Left cardiac atrium (tissue), 4 donors: ENCODE data around the gene ZNF462. TPM values are rescaled to one million over a fixed set of nuclear protein-coding genes. Genes with fewer than 3 reads are reported as not detected.
A peak's percentile ranks its signal among the peaks of the same experiment; 100 is the strongest.

Experiments
- ATAC-seq, 2 donors: fragments of 200-7000 bp; cut with Tn5 transposase; one replicate each; pipeline ENCODE4 v1.9.1; 2020; ENCODE audit warnings: mild to moderate bottlenecking in 2 of 2, moderate library complexity in 2 of 2
- DNase-seq: peaks from one replicate; pipeline ENCODE4 v3.0.0-alpha.2; 2020
- intact Hi-C, 2 donors: fragments of 100-400 bp; cut with DNase I; formaldehyde crosslinking; loops; one replicate each; pipeline versions ENCODE4 v1.14.1 to v1.15.1; 2022 to 2023
- total RNA-seq, 2 donors: library from RNA; stranded (reverse); fragmentation: NEBNext Ultra II Directional; extraction: Animal tissue kit (Norgen Biotek cat#: 25700); gene quantifications; one replicate each; pipeline ENCODE4 v1.2.1, GENCODE V29; 2021
- donor health status: DM: no; HTN: yes; CAD: no.
- donor health status: DM: no; HTN: yes; CAD: no; lungs with severe emphysema.
- donor health status: DM: yes; HTN: yes; CAD: no.
- donor health status: Dilated cardiomyopathy.

ZNF462 gene
- total RNA-seq, 2 donors from 2014 or later: 18.6 to 29.3 TPM

DNA sequence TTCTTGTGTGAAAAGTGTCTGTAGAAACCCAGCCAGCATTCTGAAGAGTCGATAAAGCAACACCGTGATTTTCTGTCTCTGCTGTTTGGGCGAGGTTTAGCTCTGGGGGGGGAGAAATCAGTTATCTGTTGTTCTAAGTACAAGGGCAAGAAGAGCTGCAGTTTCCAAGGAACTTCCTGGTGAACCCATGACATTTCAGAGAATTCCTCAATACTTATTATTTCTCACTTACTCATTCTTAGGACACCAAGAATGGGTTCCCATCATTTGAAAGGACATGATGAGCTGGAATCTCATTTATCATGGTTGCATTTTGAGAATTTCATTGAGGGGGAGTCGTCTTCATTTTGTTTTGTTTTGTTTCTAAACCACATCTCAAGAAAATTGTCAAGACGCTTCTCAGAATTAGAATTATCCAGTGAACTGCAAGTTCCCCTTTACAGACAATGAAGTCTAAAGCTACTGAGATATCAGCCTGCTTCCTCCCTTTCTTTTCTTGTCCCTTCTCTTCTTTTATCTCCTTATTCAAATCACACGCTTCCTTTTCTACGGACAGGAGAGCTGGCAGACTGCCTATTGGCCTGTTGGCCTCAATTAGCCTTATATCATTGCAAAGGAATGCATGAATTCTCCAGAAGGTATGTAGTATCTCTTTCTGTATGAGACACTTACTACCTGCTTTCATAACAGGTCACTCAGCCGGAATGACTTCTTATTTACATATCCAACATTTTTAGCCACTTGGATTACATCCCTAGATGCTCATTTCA, 53.7 kb downstream of the ZNF462 start:
- DNase-seq: peak; percentile 71
- intact Hi-C loops: no loop called here
- ATAC-seq: peak in 1 of 2 donors; percentile 62

GRCh38 chr9:106918825-106919509, 56.0 kb downstream of the ZNF462 start:
- no peak for ATAC-seq
- intact Hi-C loops: no loop called here

GRCh38 chr9:106920091-106920490, 57.1 kb downstream of the ZNF462 start:
- no peak for DNase-seq
- intact Hi-C loops: loop anchor here (5.0 to 10.0 kb wide), 2 partner anchors 38 to 55 kb away; partner anchors contain the start of gene ZNF462 (in 1 of the 2)
- no peak for ATAC-seq

More at GRCh38 chr9:106918825-106919509, 56.0 kb downstream of the ZNF462 start:
- no peak for DNase-seq

DNA sequence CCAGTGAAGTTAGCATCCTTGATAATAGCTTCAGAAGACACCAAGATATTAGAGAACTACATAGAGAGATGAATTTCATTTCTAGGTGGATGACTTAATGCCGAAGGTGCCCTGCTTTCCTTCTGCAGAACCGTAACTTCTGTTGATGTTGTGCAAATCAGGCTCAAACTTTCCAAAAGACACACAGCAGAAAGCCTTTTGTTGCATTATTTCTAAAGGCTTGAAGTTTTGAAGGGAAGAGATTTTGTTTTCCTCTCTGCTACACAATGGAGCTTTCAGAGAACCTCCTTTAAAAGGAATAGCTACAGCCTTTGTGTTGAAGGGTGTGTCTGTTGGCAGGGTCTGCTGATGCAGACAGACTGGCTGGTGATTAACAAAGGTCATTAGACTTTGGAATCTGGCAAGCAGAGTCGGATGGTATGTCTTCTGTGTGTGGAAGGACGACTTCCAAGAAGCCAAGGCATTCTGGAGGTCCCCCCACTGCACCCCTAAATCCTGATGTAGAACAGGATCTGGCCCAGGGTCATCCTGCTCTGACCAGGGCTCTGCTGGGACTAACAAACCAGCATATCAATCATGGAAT, 57.8 kb downstream of the ZNF462 start:
- peak; percentile 34 to 78 for ATAC-seq

DNA sequence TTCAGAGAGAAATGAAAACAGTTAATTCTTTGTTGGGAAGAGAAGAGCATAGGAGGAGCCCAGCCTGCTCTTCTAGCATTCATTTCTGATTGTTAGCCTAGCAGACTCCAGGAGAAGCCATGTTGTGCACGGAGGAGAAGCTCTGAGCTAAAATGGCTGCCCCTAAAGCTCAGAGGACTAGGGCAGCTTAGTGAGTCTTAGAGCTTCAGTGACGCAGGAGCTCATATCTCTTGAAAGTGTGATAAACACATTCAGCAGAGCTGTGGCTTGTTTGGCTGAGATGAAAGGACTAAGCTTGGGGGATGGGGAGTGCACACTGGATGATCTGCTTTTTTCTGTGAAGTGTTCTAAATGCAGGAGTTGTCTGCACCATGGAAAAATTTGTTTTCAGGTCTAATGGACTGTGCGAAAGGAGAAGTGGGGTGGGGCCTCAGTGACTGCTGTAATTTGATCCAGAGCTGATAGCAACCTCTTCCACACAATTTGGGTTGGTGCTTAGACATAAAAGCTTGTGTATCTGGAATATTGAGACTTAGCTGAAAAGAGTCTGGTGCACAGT, 58.5 kb downstream of the ZNF462 start:
- ATAC-seq (peak; percentile 93 to 95), DNase-seq (peak; percentile 46)
- intact Hi-C loops: loop anchor here (5.0 to 10.0 kb wide), 2 partner anchors 39 to 57 kb away; partner anchors contain the start of gene ZNF462 (in 1 of the 2)

More for the DNA sequence above, 57.8 kb downstream of the ZNF462 start:
- peak; percentile 50 for DNase-seq
- intact Hi-C loops: loop anchor here (5.0 to 10.0 kb wide), 2 partner anchors 38 to 56 kb away; partner anchors contain the start of gene ZNF462 (in 1 of the 2)

- ATAC-seq (no peak), DNase-seq (no peak)
- intact Hi-C loops: loop anchor here (5.0 to 10.0 kb wide), 2 partner anchors 40 to 57 kb away; partner anchors contain the start of gene ZNF462 (in 1 of the 2)
Observed at GRCh38 chr9:106922026-106922425, 59.1 kb downstream of the ZNF462 start.

GRCh38 chr9:106925392-106925791, 62.4 kb downstream of the ZNF462 start:
- DNase-seq (no peak), ATAC-seq (no peak)
- intact Hi-C loops: loop anchor here in 1 of 2 donors (10.0 kb wide), 1 partner anchor 61 kb away; the partner anchor contains the start of gene ZNF462

DNA sequence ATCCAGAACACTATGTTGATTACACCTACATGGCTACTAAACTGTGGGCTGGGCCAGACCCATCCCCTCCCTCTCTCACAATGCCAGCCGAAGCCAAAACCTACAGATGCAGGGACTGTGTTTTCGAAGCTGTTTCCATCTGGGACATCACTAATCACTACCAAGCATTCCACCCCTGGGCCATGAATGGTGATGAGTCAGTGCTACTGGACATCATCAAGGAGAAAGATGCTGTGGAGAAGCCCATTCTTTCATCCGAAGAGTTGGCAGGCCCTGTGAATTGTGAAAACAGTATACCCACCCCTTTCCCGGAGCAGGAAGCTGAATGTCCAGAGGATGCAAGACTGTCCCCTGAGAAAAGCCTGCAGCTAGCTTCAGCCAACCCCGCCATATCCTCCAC, 65.0 kb downstream of the ZNF462 start:
- intact Hi-C loops: loop anchor here in 1 of 2 donors (10.0 kb wide), 1 partner anchor 63 kb away; the partner anchor contains the start of gene ZNF462
- DNase-seq: no peak
- ATAC-seq: no peak

GRCh38 chr9:106928350-106928749, 65.4 kb downstream of the ZNF462 start:
- intact Hi-C loops: loop anchor here in 1 of 2 donors (10.0 kb wide), 1 partner anchor 64 kb away; the partner anchor contains the start of gene ZNF462
- DNase-seq (no peak), ATAC-seq (no peak)

DNA sequence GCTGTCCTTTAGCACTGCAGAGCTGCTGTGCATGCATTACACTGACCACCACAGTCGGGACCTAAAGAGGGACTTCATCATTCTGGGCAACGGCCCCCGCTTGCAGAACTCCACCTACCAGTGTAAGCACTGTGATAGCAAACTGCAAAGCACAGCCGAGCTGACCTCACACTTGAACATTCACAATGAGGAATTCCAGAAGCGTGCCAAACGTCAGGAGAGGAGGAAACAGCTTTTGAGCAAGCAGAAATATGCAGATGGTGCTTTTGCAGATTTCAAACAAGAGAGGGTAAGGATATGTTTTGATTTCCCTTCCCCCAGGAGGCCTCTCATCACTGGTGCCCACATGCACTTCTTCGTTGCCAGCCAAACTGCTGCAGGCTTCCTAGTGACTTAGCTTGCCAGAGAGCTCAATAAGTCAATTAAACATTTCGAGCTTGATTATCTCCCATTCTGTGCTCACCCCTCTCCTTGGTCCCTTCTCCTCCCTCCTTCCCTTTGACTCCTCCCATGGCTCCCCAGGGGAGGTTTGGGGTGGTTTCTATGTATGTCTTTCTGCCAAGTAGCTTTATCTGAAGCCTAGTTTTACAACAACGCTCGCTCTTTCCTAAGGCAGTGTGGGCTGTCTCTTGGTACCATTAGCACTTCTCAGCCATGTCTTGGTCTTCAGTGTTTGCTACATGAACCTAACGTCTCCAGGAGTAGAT, 66.7 kb downstream of the ZNF462 start:
- ATAC-seq (peak; percentile 88 to 89), DNase-seq (peak; percentile 48)
- intact Hi-C loops: loop anchor here in 1 of 2 donors (10.0 kb wide), 1 partner anchor 65 kb away; the partner anchor contains the start of gene ZNF462

- ATAC-seq (peak in 1 of 2 donors; percentile 11), DNase-seq (no peak)
- intact Hi-C loops: no loop called here
Observed at GRCh38 chr9:106930477-106930876, 67.5 kb downstream of the ZNF462 start.

DNA sequence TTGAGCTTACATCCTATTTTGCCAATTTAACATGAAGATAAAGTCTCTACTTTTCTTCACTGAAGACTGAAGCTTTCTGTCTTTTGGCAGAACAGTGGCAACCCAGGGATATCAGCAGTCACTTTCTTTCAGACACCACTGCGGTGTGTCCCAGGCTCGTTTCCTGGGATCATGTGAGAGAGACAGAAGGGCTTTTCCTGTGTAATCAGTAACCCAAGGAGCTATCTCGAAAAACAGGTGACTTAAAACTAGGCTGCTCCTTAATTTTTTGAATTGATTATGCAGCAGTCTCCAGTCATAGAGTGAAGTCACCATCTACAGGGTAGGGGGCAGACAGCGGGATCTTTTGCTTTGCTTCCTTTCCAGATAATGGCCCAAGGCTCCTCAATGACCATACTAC, 68.5 kb downstream of the ZNF462 start:
- intact Hi-C loops: no loop called here

GRCh38 chr9:106932178-106932577, 69.2 kb downstream of the ZNF462 start:
- DNase-seq: no peak

More for the DNA sequence above, 68.5 kb downstream of the ZNF462 start:
- ATAC-seq: no peak
- DNase-seq: no peak

DNA sequence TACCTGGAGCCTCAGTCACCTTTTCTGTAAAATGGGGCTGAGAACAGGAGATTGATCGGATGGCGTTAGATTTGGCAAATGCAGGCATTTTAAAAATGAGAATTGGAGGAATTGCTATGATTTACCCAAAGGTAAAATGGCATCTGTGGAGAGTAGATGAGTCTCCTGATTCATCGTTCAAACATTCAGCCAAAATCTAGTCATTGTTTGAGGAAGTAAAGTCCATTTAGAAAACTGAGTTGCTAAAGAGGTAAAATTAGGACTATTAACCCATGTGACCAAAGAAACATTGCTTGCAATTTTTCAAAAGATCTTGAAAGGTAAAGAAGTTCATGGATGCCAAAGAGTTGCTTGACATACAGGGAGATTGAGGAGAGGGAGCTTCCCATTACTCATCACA, 69.7 kb downstream of the ZNF462 start:
- DNase-seq: no peak
- intact Hi-C loops: no loop called here
- no peak for ATAC-seq

More at GRCh38 chr9:106932178-106932577, 69.2 kb downstream of the ZNF462 start:
- intact Hi-C loops: no loop called here
- ATAC-seq: no peak

- ATAC-seq (no peak), DNase-seq (no peak)
- intact Hi-C loops: no loop called here
Observed at GRCh38 chr9:106933470-106933869, 70.5 kb downstream of the ZNF462 start.

- intact Hi-C loops: no loop called here
- ATAC-seq: no peak
Observed at GRCh38 chr9:106934442-106935238, 71.7 kb downstream of the ZNF462 start.

DNA sequence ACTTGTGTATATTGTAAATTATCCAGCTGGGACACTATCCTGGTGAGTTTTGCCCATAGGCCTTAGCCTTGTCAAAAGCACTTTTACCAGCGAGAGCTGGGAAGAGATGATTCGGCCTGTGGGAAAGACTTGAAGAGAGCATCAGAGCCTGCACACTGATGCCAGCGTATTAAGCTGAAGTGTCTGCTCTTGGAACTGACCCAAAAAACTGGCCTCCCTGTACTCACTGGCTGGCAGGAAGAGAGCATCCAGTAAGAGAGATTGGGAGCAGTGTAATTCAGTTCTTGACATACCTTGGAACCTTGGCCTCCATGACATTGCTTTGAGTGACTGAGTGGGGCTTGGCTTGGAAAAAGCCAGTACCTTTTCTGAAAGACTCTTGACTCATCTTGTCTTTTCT, 73.7 kb downstream of the ZNF462 start:
- ATAC-seq: peak; percentile 92
- intact Hi-C loops: no loop called here

More at GRCh38 chr9:106934442-106935238, 71.7 kb downstream of the ZNF462 start:
- no peak for DNase-seq

More for the DNA sequence above, 73.7 kb downstream of the ZNF462 start:
- DNase-seq: no peak
